ENCODE data around the gene AP2A1.
A peak's percentile ranks its signal among the peaks of the same experiment; 100 is the strongest.

DNA sequence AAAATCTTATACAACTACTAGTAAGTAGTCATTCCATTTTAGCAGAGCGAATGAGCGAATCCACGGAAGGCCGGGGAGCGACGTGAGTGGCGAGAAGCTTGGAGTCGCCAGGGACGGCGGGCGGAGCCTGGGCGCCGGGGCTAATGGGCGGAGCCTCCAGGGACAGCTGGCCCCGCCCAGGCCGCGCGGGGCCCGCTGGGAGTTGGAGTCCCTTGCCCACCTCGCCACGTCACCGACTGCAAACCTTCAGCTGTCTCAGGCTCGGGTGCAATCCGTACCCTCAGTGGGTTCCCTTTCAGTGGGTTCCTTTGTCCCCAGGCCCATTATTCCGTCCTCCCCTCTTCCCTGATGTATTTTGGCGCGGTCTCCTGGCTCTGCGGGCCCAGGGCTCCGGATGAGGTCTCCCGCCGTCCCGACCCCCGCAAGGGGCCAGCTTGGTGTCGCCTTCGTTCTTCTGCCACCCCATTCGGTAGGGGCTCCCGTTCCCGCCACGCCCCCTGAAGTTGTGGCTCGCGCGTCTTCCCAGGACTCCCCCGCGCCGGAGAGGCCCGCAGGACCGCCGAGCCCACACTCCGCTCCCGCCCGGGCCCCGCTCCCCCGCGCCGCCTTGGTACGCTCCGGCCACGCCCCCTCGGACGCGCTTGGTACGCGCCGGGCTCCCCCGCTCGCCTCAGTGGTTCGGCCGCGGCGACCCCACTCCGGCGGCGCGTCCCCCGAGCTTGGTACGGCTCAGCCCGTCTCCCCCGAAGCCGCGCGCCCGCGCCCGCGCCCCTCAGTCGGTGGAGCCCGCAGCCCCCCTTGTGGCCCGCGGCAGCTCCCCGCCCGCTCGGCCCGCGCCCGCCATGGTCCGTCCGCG lies 83.9 kb downstream of the AP2A1 start, which contains the start of gene PTOV1:
- TF ChIP-seq POLR2AphosphoS5 (IDR thresholded peaks at IDR 0.05; ENCODE audit: low read depth, low read length) (peak; percentile 44; the same call in 1 of the 2 replicates), POLR2A (IDR thresholded peaks at IDR 0.05; ENCODE audit: low read depth, low read length) (peak; percentile 73; the same call in 1 of the 2 replicates)

Data from GM12892 (cell line).